ENCODE measurements around the gene SPSB3. TPM values are rescaled to one million over a fixed set of nuclear protein-coding genes. Genes with fewer than 3 reads are reported as not detected.

SPSB3 gene
- total and polyA plus RNA-seq, 2 of the 13 experiments (the other 11 are each of a cell fraction or from before 2014, with no cell fraction given) = 13.2 to 21.9 TPM

GRCh38 chr16:1747934-1748333, 34.4 kb downstream of the SPSB3 start:
- FAIRE-seq (no peak), ATAC-seq (no peak), DNase-seq (ENCODE audit: low spot score) (no peak)
- TF ChIP-seq HOXA7 (CRISPR knock-in tag; IDR thresholded peaks at IDR 0.05) (no peak), MYC (CRISPR knock-in tag; IDR thresholded peaks at IDR 0.05; ENCODE audit: borderline replicate concordance) (no peak), TAF1 (CRISPR knock-in tag; IDR thresholded peaks at IDR 0.05) (no peak), ZNF607 (CRISPR knock-in tag; IDR thresholded peaks at IDR 0.05; ENCODE audit: borderline replicate concordance) (no peak)
- intact Hi-C loops (cut with micrococcal nuclease; ENCODE audit: unreplicated experiment) = no loop called here
- H3K27ac ChIP-seq (ENCODE audit: extremely low read length, insufficient read depth, low read length) = no peak overlapping the region
- H3K27me3 ChIP-seq (ENCODE audit: control insufficient read depth in 1 of 2, insufficient read depth in 2 of 2, low read length in 2 of 2) = no peaks in the 10 kb centered on the region
- WGBS (ENCODE audit: low lambda C conversion rate) = 94% methylated on average over 6 of the region's 11 CpGs
- H3K79me2 ChIP-seq (ENCODE audit: insufficient read depth, low read length) = no peaks in the 10 kb centered on the region
- H4K20me1 ChIP-seq (ENCODE audit: insufficient read depth, low read length) = no peaks in the 10 kb centered on the region
- CTCF ChIA-PET (ENCODE audit: low intra/inter-chr PET ratio, low total read pairs) = no interaction called here
- peaks cover 16 to 66% of the 10 kb centered on the region in 2 experiments; a peak in 4 of 5 replicates for H3K36me3 ChIP-seq (replicated peaks in 1 of 2; ENCODE audit: control insufficient read depth in 1 of 2, insufficient read depth in 2 of 2, low read length in 2 of 2)
- no peak overlapping the region for H2AFZ ChIP-seq (ENCODE audit: low read length)
- no peak overlapping the region for H3K4me2 ChIP-seq (ENCODE audit: low read depth, low read length)
- in situ Hi-C loops (cut with HindIII; ENCODE audit: extremely low pct_ligation_motif_present, low pct_unique_long_range_greater_than_20kb) = no loop called here
- BruUV-seq (replicated peaks) = no TSS peak
- H3K9me3 ChIP-seq (ENCODE audit: low read length) = no peaks in the 10 kb centered on the region
- no peak overlapping the region for H3K4me3 ChIP-seq (replicated peaks in 1 of 3; ENCODE audit: insufficient read depth in 1 of 3, low read depth in 2 of 3, low read length in 3 of 3)
- POLR2A ChIA-PET = no interaction called here
- H3K9ac ChIP-seq (ENCODE audit: insufficient read depth, low read depth, low read length) = no peak overlapping the region
- no peaks in the 10 kb centered on the region for H3K4me1 ChIP-seq (ENCODE audit: insufficient read depth, low read length)

- Histone ChIP-seq H3K27ac (ENCODE audit: extremely low read length, insufficient read depth, low read length) (no peak overlapping the region), H3K79me2 (ENCODE audit: insufficient read depth, low read length) (no peaks in the 10 kb centered on the region), H3K4me2 (ENCODE audit: low read depth, low read length) (no peak overlapping the region), H3K4me3 (replicated peaks in 1 of 3; ENCODE audit: insufficient read depth in 1 of 3, low read depth in 2 of 3, low read length in 3 of 3) (no peak overlapping the region), H3K9ac (ENCODE audit: insufficient read depth, low read depth, low read length) (no peak overlapping the region), H3K4me1 (ENCODE audit: insufficient read depth, low read length) (no peaks in the 10 kb centered on the region), H3K9me3 (ENCODE audit: low read length) (no peaks in the 10 kb centered on the region), H2AFZ (ENCODE audit: low read length) (no peak overlapping the region), H4K20me1 (ENCODE audit: insufficient read depth, low read length) (no peaks in the 10 kb centered on the region), H3K36me3 (replicated peaks in 1 of 2; ENCODE audit: control insufficient read depth in 1 of 2, insufficient read depth in 2 of 2, low read length in 2 of 2) (peaks cover 15 to 58% of the 10 kb centered on the region in 2 experiments; a peak in 4 of 5 replicates), H3K27me3 (ENCODE audit: control insufficient read depth in 1 of 2, insufficient read depth in 2 of 2, low read length in 2 of 2) (no peaks in the 10 kb centered on the region)
- no TSS peak for BruUV-seq (replicated peaks)
- TF ChIP-seq AGO2 (optimal IDR thresholded peaks at IDR 0.05; ENCODE audit: low read depth, low read length) (peak; percentile 39), KAT2B (IDR thresholded peaks at IDR 0.05; ENCODE audit: borderline replicate concordance, low read depth, low read length) (no peak)
- no peak for FAIRE-seq
- DNase-seq (ENCODE audit: low spot score) = no peak
- POLR2A ChIA-PET = no interaction called here
- CTCF ChIA-PET (ENCODE audit: low intra/inter-chr PET ratio, low total read pairs) = no interaction called here
- in situ Hi-C loops (cut with HindIII; ENCODE audit: extremely low pct_ligation_motif_present, low pct_unique_long_range_greater_than_20kb) (no loop called here), intact Hi-C loops (cut with micrococcal nuclease; ENCODE audit: unreplicated experiment) (no loop called here)
- no peak; the same call in 2 of the 3 replicates for ATAC-seq
- WGBS (ENCODE audit: low lambda C conversion rate) = 99% methylated on average over 13 of the region's 31 CpGs
These were observed 35.6 kb downstream of the SPSB3 start for GRCh38 chr16:1746693-1747195.

Data from HepG2 (cell line).